Mesendoderm (in vitro differentiated cells): Measurements from ENCODE around the gene SNAPC2.
"Not testable (repeated sequence)": the region's sequence is repeated elsewhere in the genome, so short reads cannot be mapped to it uniquely, and the experiment has no call there.

ENCODE experiments used
- DNase-seq: peaks from one replicate; pipeline ENCODE4 v3.0.0; 2013
- H2AK5ac ChIP-seq: 2 replicates; pipeline ENCODE4 v1.6.1; 2013; ENCODE audit warnings: low read length, inconsistent platforms
- H2BK120ac ChIP-seq: 2 replicates; pipeline ENCODE4 v1.6.1; 2013; ENCODE audit warnings: low read depth, mild to moderate bottlenecking, low read length, moderate library complexity, mixed read lengths
- H2BK15ac ChIP-seq: replicated peaks from 2 replicates; pipeline ENCODE4 v1.6.1; 2013; ENCODE audit warnings: low read depth, mild to moderate bottlenecking, moderate library complexity
- H2BK5ac ChIP-seq: 2 replicates; pipeline ENCODE4 v1.6.1; 2013; ENCODE audit warnings: low read length, inconsistent platforms
- H3K18ac ChIP-seq: 2 replicates; pipeline ENCODE4 v1.6.1; 2013; ENCODE audit warnings: mild to moderate bottlenecking, low read length, mixed read lengths
- H3K23ac ChIP-seq: one replicate; pipeline ENCODE4 v1.6.1; 2013; ENCODE audit warnings: low read length
- H3K27ac ChIP-seq: 2 replicates; pipeline ENCODE4 v1.5.1; 2013; ENCODE audit warnings: low read depth, mild to moderate bottlenecking, inconsistent platforms, low read length, moderate library complexity
- H3K27me3 ChIP-seq: 2 replicates; pipeline ENCODE4 v1.6.1; 2013; ENCODE audit warnings: low read length, control low read depth, mild to moderate bottlenecking, inconsistent platforms; ENCODE audit not compliant: insufficient read depth, poor library complexity
- H3K36me3 ChIP-seq: 2 replicates; pipeline ENCODE4 v1.6.1; 2013; ENCODE audit warnings: low read length, inconsistent platforms; ENCODE audit not compliant: control insufficient read depth, insufficient read depth
- H3K4ac ChIP-seq: one replicate; pipeline ENCODE4 v1.6.1; 2013; ENCODE audit warnings: low read depth, mild to moderate bottlenecking, low read length, moderate library complexity
- H3K4me1 ChIP-seq: 2 replicates; pipeline ENCODE4 v1.6.1; 2013; ENCODE audit warnings: low read depth, low read length, inconsistent platforms; ENCODE audit not compliant: control insufficient read depth
- H3K4me2 ChIP-seq: 2 replicates; pipeline ENCODE4 v1.6.1; 2013; ENCODE audit warnings: low read length
- H3K4me3 ChIP-seq: 2 replicates; pipeline ENCODE4 v1.5.1; 2013; ENCODE audit warnings: mild to moderate bottlenecking, low read length
- H3K56ac ChIP-seq: one replicate; pipeline ENCODE4 v1.6.1; 2013; ENCODE audit warnings: low read length
- H3K79me1 ChIP-seq: 2 replicates; pipeline ENCODE4 v1.6.1; 2013; ENCODE audit warnings: low read length, inconsistent platforms
- H3K79me2 ChIP-seq: 2 replicates; pipeline ENCODE4 v1.6.1; 2013; ENCODE audit warnings: mild to moderate bottlenecking, low read length; ENCODE audit not compliant: control insufficient read depth, insufficient read depth
- H3K9ac ChIP-seq: 2 replicates; pipeline ENCODE4 v1.6.1; 2013; ENCODE audit warnings: low read length, inconsistent platforms
- H4K5ac ChIP-seq: one replicate; pipeline ENCODE4 v1.6.1; 2013; ENCODE audit warnings: low read length
- H4K8ac ChIP-seq: one replicate; pipeline ENCODE4 v1.6.1; 2013; ENCODE audit warnings: low read depth, mild to moderate bottlenecking, control low read depth, low read length, moderate library complexity
- WGBS: extraction: QIAGEN DNeasy Blood & Tissue Kit; methylation state at CpG from one replicate; pipeline ENCODE4 v1.1.7; 2013; ENCODE audit warnings: low lambda C conversion rate, missing lambda C conversion rate; ENCODE audit not compliant: insufficient coverage; ENCODE audit errors: extremely low coverage; 5-methylcytosine and 5-hydroxymethylcytosine counted together

Gene SNAPC2

DNA sequence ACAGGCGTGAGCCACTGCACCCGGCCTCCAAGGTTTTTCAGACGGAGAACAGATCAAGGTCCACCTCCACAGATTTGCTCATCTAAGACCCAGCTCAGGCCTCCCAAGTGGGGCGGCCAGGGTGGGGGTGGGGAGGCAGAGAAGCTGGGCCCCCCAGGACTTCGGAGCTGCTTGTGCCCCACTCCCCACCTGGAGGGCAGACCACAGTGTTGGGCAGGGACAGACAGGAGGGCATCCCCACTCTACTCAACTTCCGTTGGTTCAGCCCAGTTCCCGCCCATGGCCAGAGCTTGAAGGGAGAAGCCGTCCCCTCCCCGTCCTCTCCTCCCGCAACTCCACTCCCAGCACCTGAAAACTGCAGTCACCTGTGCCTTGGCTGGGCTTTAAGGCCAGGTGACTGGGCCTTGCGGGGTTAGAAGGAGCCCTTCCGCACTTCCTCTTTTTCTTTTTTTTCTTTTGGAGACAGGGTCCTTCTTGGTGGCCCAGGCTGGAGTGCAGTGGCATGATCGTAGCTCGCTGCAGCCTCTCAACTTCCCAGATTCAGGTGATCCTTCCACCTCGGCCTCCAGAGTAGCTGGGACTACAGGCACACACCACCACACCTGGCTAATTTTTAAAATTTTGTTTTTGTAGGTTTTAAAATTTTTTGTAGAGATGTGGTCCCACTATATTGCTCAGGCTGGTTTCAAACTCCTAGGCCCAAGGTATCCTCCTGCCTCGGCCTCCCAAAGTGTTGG, 32.6 kb upstream of the SNAPC2 start:
- Histone ChIP-seq H3K56ac (peak overlapping the region; percentile 80), H3K4me3 (no peak overlapping the region), H3K23ac (no peak overlapping the region), H3K79me1 (no peaks in the 10 kb centered on the region), H3K27me3 (no peaks in the 10 kb centered on the region), H3K18ac (no peak overlapping the region), H3K36me3 (no peaks in the 10 kb centered on the region), H2BK15ac (no peak overlapping the region), H2AK5ac (no peak overlapping the region), H4K8ac (no peak overlapping the region), H2BK5ac (no peak overlapping the region), H3K9ac (peak overlapping the region; percentile 49), H3K4ac (no peak overlapping the region), H3K27ac (no peak overlapping the region), H2BK120ac (no peak overlapping the region), H3K4me2 (no peak overlapping the region), H3K4me1 (no peaks in the 10 kb centered on the region), H4K5ac (no peak overlapping the region), H3K79me2 (no peaks in the 10 kb centered on the region)
- no peak for DNase-seq
- no CpG with 5 or more reads among the region's 16 CpGs for WGBS

DNA sequence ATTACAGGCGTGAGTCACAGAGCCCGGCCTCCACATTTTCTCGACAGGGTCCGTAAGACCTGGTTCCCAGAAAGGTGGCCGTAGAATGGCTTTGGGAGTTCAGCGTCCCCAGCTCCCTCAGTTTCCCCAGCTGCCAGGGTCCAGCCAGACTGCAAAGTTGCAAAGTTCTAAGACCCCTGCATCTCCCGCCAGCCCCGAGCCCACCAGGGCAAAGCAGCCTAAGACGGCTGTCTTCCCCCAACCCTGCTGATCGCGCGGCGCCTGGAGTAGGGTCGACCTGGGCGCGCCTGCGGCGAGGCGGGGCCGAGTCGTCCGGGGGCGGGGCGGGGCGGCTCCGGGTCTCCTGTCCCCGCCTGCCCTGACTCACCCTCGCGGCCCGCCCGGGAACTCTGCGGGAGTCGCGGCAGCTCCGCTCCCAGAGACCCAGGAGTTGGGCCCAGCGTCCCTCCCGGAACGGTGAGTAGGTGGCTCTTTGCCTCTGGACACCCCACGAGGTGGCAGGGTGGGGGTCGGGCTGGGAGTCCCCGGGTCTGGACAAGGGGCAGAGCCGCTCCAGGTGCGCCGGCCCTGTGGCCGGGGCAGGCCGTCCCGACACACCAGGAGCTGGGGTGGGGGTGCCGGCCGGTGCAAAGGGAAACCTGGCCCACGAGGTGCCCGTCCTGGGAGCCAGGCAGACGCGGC, 31.9 kb upstream of the SNAPC2 start, which contains the start of gene LRRC8E:
TSS of gene LRRC8E (plus strand) at position 366 of the 681 bp plus-strand sequence. CDS start 7,094 bp downstream, outside the sequence.
- Histone ChIP-seq H3K18ac (peak within 1 kb of the TSS; percentile 78), H3K4ac (no peak within 1 kb of the TSS), H3K27ac (no peak within 1 kb of the TSS), H3K79me2 (no peaks in the 10 kb centered on the region), H2BK5ac (no peak within 1 kb of the TSS), H3K56ac (peak within 1 kb of the TSS; percentile 92), H3K4me3 (peak within 1 kb of the TSS; percentile 32), H4K8ac (no peak within 1 kb of the TSS), H3K23ac (peak within 1 kb of the TSS; percentile 66), H3K4me1 (no peaks in the 10 kb centered on the region), H3K9ac (peak within 1 kb of the TSS; percentile 71), H3K4me2 (peak within 1 kb of the TSS; percentile 64), H3K79me1 (no peaks in the 10 kb centered on the region), H2AK5ac (no peak within 1 kb of the TSS), H3K36me3 (no peaks in the 10 kb centered on the region), H4K5ac (no peak within 1 kb of the TSS), H2BK120ac (no peak within 1 kb of the TSS), H2BK15ac (no peak within 1 kb of the TSS), H3K27me3 (no peaks in the 10 kb centered on the region)
- no CpG with 5 or more reads among the region's 53 CpGs for WGBS
- DNase-seq: peak; percentile 84

- H4K8ac ChIP-seq: no peak overlapping the region
- H3K27me3 ChIP-seq: no peaks in the 10 kb centered on the region
- no peak overlapping the region for H4K5ac ChIP-seq
- H3K9ac ChIP-seq: peak overlapping the region; percentile 71
- no peak for DNase-seq
- H3K23ac ChIP-seq: peak overlapping the region; percentile 66
- WGBS: no CpG with 5 or more reads among the region's 8 CpGs
- H3K79me1 ChIP-seq: no peaks in the 10 kb centered on the region
- H3K56ac ChIP-seq: peak overlapping the region; percentile 92
- H3K4me3 ChIP-seq: peak overlapping the region; percentile 32
- H3K4me2 ChIP-seq: peak overlapping the region; percentile 64
- H2BK120ac ChIP-seq: no peak overlapping the region
- no peaks in the 10 kb centered on the region for H3K79me2 ChIP-seq
- peak overlapping the region; percentile 78 for H3K18ac ChIP-seq
- H2BK5ac ChIP-seq: no peak overlapping the region
- H3K36me3 ChIP-seq: no peaks in the 10 kb centered on the region
- no peak overlapping the region for H2BK15ac ChIP-seq
- H3K4me1 ChIP-seq: no peaks in the 10 kb centered on the region
- H3K4ac ChIP-seq: no peak overlapping the region
- no peak overlapping the region for H2AK5ac ChIP-seq
- H3K27ac ChIP-seq: no peak overlapping the region
Measured at GRCh38 chr19:7888826-7889217, 31.3 kb upstream of the SNAPC2 start.

GRCh38 chr19:7893362-7894101, 26.6 kb upstream of the SNAPC2 start:
- not testable (repeated sequence) for H3K4ac ChIP-seq, H3K56ac ChIP-seq, H3K9ac ChIP-seq, H2AK5ac ChIP-seq, H3K4me3 ChIP-seq, H3K4me2 ChIP-seq, DNase-seq, H2BK5ac ChIP-seq, H3K79me1 ChIP-seq, H3K4me1 ChIP-seq, H2BK120ac ChIP-seq, H3K27me3 ChIP-seq, H4K8ac ChIP-seq, H3K36me3 ChIP-seq, H3K18ac ChIP-seq, H3K27ac ChIP-seq, H3K23ac ChIP-seq, H3K79me2 ChIP-seq, H2BK15ac ChIP-seq, H4K5ac ChIP-seq
- no CpG with 5 or more reads among the region's 18 CpGs for WGBS

DNA sequence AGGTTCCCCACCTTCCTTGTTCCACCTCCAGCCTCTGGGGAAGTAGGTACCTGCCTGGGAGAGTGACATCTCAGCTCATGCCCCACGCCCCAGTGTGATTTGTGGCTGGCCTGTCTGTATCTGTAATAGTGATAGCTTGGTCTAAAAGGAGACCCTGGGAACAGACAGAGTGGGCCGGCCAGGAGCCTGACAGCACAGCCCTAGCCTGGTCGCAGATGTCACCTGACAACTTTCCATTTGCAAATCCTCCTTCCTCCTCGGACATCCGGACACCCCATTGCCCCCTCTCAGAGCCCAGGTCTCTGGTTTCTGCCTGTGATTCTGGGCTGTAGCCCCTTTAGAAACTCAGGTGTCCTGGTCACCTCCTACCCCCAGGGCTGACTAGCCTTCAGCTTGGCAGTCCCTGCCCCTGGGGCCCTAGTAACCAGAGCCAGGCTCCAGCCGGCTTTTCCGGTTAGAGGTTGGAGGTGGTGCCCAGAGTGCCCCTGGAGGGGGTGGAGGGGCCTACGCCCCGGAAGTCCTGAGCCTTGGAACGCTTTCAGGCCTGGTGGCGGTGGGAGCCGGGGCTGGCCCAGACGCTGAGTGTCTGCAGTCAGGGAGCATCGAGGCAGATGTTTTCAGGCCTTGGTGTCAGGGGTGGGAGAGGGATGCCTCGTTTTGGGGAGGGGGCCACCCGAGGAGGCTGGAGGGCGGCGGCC, 25.4 kb upstream of the SNAPC2 start:
- no peak overlapping the region for H3K56ac ChIP-seq
- no peak overlapping the region for H3K23ac ChIP-seq
- no CpG with 5 or more reads among the region's 18 CpGs for WGBS
- no peaks in the 10 kb centered on the region for H3K79me2 ChIP-seq
- H2BK15ac ChIP-seq: no peak overlapping the region
- H3K27ac ChIP-seq: no peak overlapping the region
- H3K9ac ChIP-seq: no peak overlapping the region
- no peak for DNase-seq
- no peak overlapping the region for H2AK5ac ChIP-seq
- no peaks in the 10 kb centered on the region for H3K36me3 ChIP-seq
- no peak overlapping the region for H3K4me3 ChIP-seq
- H2BK5ac ChIP-seq: no peak overlapping the region
- H3K27me3 ChIP-seq: no peaks in the 10 kb centered on the region
- H3K4me2 ChIP-seq: no peak overlapping the region
- H4K5ac ChIP-seq: no peak overlapping the region
- H3K79me1 ChIP-seq: no peaks in the 10 kb centered on the region
- no peak overlapping the region for H4K8ac ChIP-seq
- H2BK120ac ChIP-seq: no peak overlapping the region
- H3K4me1 ChIP-seq: no peaks in the 10 kb centered on the region
- no peak overlapping the region for H3K4ac ChIP-seq
- H3K18ac ChIP-seq: no peak overlapping the region
